ENCODE data around the gene ZNF541.

DNA sequence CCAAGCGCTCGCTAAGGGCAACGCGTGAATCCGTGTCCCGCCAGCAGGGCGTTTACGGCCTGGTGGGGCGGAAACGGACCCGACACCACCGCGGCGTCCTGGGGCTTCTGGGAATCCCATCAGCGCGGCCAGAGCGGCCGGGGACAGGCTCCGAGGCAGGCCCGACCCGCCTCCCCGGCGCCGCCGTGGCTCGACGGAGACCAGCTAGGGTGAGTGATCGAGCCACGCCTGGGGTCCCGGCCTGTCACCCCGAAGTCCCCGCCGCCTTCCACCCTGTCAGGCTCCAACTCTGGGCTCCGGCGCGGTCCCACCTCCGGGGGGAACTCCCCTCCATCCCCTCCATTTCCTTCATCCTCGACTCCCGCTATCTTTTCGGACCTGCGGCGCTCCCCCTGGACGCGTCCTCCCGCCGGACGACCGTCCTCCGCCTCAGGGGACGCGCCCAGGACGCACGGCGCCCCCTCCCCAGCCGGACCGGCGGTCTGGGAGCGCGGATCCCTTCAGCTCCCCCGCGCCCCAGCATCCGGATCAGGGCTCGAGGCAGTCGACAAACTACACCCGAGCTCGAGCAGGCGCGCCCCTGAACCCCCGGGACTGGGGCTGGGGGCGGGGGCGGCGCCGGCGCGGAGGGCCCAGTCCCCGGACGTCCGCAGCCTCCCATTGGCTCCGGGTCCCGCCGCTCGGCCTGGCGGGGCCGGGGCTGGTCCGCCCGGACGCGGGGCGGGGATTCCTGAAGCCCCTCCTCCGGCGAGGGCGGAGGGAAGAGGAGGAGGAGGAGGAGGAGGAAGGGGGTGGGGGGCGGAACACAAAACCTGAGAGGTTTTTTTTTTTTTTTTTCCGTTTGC, 35.3 kb upstream of the ZNF541 start:
- peak; percentile 84 to 90 for TF ChIP-seq POLR2AphosphoS5 (IDR thresholded peaks at IDR 0.05)
- TF ChIP-seq, protein P1, sequence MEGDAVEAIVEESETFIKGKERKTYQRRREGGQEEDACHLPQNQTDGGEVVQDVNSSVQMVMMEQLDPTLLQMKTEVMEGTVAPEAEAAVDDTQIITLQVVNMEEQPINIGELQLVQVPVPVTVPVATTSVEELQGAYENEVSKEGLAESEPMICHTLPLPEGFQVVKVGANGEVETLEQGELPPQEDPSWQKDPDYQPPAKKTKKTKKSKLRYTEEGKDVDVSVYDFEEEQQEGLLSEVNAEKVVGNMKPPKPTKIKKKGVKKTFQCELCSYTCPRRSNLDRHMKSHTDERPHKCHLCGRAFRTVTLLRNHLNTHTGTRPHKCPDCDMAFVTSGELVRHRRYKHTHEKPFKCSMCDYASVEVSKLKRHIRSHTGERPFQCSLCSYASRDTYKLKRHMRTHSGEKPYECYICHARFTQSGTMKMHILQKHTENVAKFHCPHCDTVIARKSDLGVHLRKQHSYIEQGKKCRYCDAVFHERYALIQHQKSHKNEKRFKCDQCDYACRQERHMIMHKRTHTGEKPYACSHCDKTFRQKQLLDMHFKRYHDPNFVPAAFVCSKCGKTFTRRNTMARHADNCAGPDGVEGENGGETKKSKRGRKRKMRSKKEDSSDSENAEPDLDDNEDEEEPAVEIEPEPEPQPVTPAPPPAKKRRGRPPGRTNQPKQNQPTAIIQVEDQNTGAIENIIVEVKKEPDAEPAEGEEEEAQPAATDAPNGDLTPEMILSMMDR (IDR thresholded peaks at IDR 0.05) = peak; percentile 7 to 51 (median 26)
- no peak for TF ChIP-seq EP300 (IDR thresholded peaks at IDR 0.05)
- TF ChIP-seq POLR2A (IDR thresholded peaks at IDR 0.05; ENCODE audit: low read depth) = peak; percentile 88
